ENCODE results near the gene POP7. TPM values are rescaled to one million over a fixed set of nuclear protein-coding genes. Genes with fewer than 3 reads are reported as not detected.

POP7 gene
- total RNA-seq, 4 donors from 2014 or later: 17.5 to 39.9 (median 19.4) TPM

- ATAC-seq (ENCODE audit: low FRiP score): no peak
- TF ChIP-seq CTCF (IDR thresholded peaks at IDR 0.05): no peak
- DNase-seq (ENCODE audit: low spot score): no peak
These were observed 21.3 kb upstream of the POP7 start for GRCh38 chr7:100684534-100685042.

- TF ChIP-seq CTCF (IDR thresholded peaks at IDR 0.05): no peak
- no peak for DNase-seq (ENCODE audit: low spot score)
- no peak for ATAC-seq (ENCODE audit: low FRiP score)
These were observed 20.8 kb upstream of the POP7 start for GRCh38 chr7:100685049-100685605.

GRCh38 chr7:100685631-100686145, 20.2 kb upstream of the POP7 start:
- ATAC-seq (ENCODE audit: low FRiP score) (no peak), DNase-seq (ENCODE audit: low spot score) (no peak)
- TF ChIP-seq CTCF (IDR thresholded peaks at IDR 0.05): no peak

GRCh38 chr7:100686201-100686821, 19.6 kb upstream of the POP7 start:
- TF ChIP-seq CTCF (IDR thresholded peaks at IDR 0.05): no peak
- DNase-seq (ENCODE audit: low spot score) (no peak), ATAC-seq (ENCODE audit: low FRiP score) (no peak)

- TF ChIP-seq CTCF (IDR thresholded peaks at IDR 0.05): no peak
- ATAC-seq (ENCODE audit: low FRiP score) (no peak), DNase-seq (ENCODE audit: low spot score) (no peak)
These were observed 19.1 kb upstream of the POP7 start for GRCh38 chr7:100686822-100687211.

GRCh38 chr7:100687261-100687660, 18.7 kb upstream of the POP7 start:
- ATAC-seq (ENCODE audit: low FRiP score): no peak
- no peak for DNase-seq (ENCODE audit: low spot score)
- TF ChIP-seq CTCF (IDR thresholded peaks at IDR 0.05): no peak
